Prostate gland (tissue), 2 donors: ENCODE results near the gene RBM20. TPM values are rescaled to one million over a fixed set of nuclear protein-coding genes. Genes with fewer than 3 reads are reported as not detected.

ENCODE experiments used
- DNase-seq: peaks from one replicate; pipeline ENCODE4 v3.0.0-alpha.2; 2019; ENCODE audit warnings: low spot score
- H3K27ac ChIP-seq, 2 donors: fragments of 200-600 bp; sonication (generic); 2 replicates each; pipeline ENCODE4 v1.5.1; 2017 to 2019
- H3K27me3 ChIP-seq: fragments of 200-600 bp; sonication (generic); replicated peaks from 2 replicates; pipeline ENCODE4 v1.5.1; 2019; ENCODE audit not compliant: insufficient read depth
- H3K36me3 ChIP-seq, 2 donors: fragments of 200-600 bp; sonication (generic); 1 replicate in 1 of 2; 2 replicates in 1 of 2; pipeline versions ENCODE4 v1.5.1 to v1.8.1; 2017 to 2019
- H3K4me1 ChIP-seq: fragments of 200-600 bp; sonication (generic); replicated peaks from 2 replicates; pipeline ENCODE4 v1.5.1; 2019
- H3K4me3 ChIP-seq, 2 donors: fragments of 200-600 bp; sonication (generic); 2 replicates each; pipeline ENCODE4 v1.5.1; 2017 to 2019
- H3K9me3 ChIP-seq: fragments of 200-600 bp; sonication (generic); 2 replicates; pipeline ENCODE4 v1.5.1; 2017
- CTCF ChIP-seq, 4 experiments: fragments of 200-600 bp in 2 of 4; fragments of 450-650 bp in 2 of 4; sonication (generic) in 2 of 4; IDR thresholded peaks; 1 replicate in 3 of 4; 2 replicates in 1 of 4; pipeline ENCODE4 v1.5.1; 2016 to 2019; ENCODE audit warnings: antibody characterized with exemption in 4 of 4, mild to moderate bottlenecking in 2 of 4, moderate library complexity in 2 of 4
- POLR2A ChIP-seq: fragments of 450-650 bp; IDR thresholded peaks from one replicate; pipeline ENCODE4 v1.6.1; 2016; ENCODE audit warnings: antibody characterized with exemption, mild to moderate bottlenecking
- POLR2AphosphoS5 ChIP-seq: sonication (generic); formaldehyde crosslinking; IDR thresholded peaks from one replicate; pipeline ENCODE4 v1.6.1; 2017; ENCODE audit warnings: antibody characterized with exemption
- WGBS: methylation state at CpG from one replicate; pipeline ENCODE4 v1.1.5; 2018; 5-methylcytosine and 5-hydroxymethylcytosine counted together
- intact Hi-C: fragments of 100-400 bp; cut with DNase I; formaldehyde crosslinking; loops from one replicate; pipeline ENCODE4 v1.14.2; 2022
- total RNA-seq, 2 donors: library from RNA; depleted of rRNA; stranded (reverse); fragments of >200 nt; gene quantifications; one replicate each; pipeline ENCODE4 v1.1.0, GENCODE V29; 2016

The RBM20 gene
- total RNA-seq, 2 donors from 2014 or later, result 0.41 to 2.8 TPM

- H3K4me3 ChIP-seq, result peak overlapping the region; percentile 28 to 40
- intact Hi-C loops, result loop anchor here (5.0 kb wide), 1 partner anchor 60 kb away; no protein-coding TSS in a partner anchor
- no peaks in the 10 kb centered on the region for H3K9me3 ChIP-seq
- no peaks in the 10 kb centered on the region for H3K36me3 ChIP-seq
- DNase-seq, result peak; percentile 26
- H3K27me3 ChIP-seq, result no peaks in the 10 kb centered on the region
- no peak overlapping the region for H3K27ac ChIP-seq
- WGBS, result 2% methylated on average over 47 of the region's 47 CpGs
- TF ChIP-seq CTCF (IDR thresholded peaks at IDR 0.05) (peak in 3 of 4 experiments; percentile 24 to 77 (median 53)), POLR2A (no peak)
- H3K4me1 ChIP-seq, result no peaks in the 10 kb centered on the region
Measured at GRCh38 chr10:110671788-110672579, 27.8 kb downstream of the RBM20 start.

GRCh38 chr10:110672580-110672919, 28.4 kb downstream of the RBM20 start:
- no peak overlapping the region for H3K27ac ChIP-seq
- peak overlapping the region; percentile 28 to 40 for H3K4me3 ChIP-seq
- no peak for DNase-seq
- H3K27me3 ChIP-seq, result no peaks in the 10 kb centered on the region
- H3K4me1 ChIP-seq, result no peaks in the 10 kb centered on the region
- intact Hi-C loops, result loop anchor here (5.0 kb wide), 1 partner anchor 60 kb away; no protein-coding TSS in a partner anchor
- no peak for TF ChIP-seq POLR2A
- no peak for TF ChIP-seq CTCF (IDR thresholded peaks at IDR 0.05)
- no peak for TF ChIP-seq POLR2AphosphoS5
- 5% methylated on average over 12 of the region's 12 CpGs for WGBS
- no peaks in the 10 kb centered on the region for H3K9me3 ChIP-seq
- H3K36me3 ChIP-seq, result no peaks in the 10 kb centered on the region

- Histone ChIP-seq H3K9me3 (no peaks in the 10 kb centered on the region), H3K36me3 (no peaks in the 10 kb centered on the region), H3K27me3 (no peaks in the 10 kb centered on the region), H3K4me3 (no peak overlapping the region), H3K27ac (no peak overlapping the region), H3K4me1 (no peaks in the 10 kb centered on the region)
- WGBS, result 44% methylated on average over 6 of the region's 6 CpGs
- intact Hi-C loops, result no loop called here
- TF ChIP-seq POLR2A (no peak), POLR2AphosphoS5 (no peak), CTCF (IDR thresholded peaks at IDR 0.05) (no peak)
- DNase-seq, result no peak
Measured at GRCh38 chr10:110676016-110676415, 31.9 kb downstream of the RBM20 start.

- TF ChIP-seq POLR2A, result no peak
- H3K27ac ChIP-seq, result no peak overlapping the region
- no peak for DNase-seq
- H3K4me3 ChIP-seq, result no peak overlapping the region
- 74% methylated on average over 13 of the region's 13 CpGs for WGBS
- no peaks in the 10 kb centered on the region for H3K9me3 ChIP-seq
- intact Hi-C loops, result no loop called here
- no peaks in the 10 kb centered on the region for H3K36me3 ChIP-seq
- no peaks in the 10 kb centered on the region for H3K27me3 ChIP-seq
- H3K4me1 ChIP-seq, result no peaks in the 10 kb centered on the region
Measured at GRCh38 chr10:110679486-110680272, 35.5 kb downstream of the RBM20 start.

GRCh38 chr10:110680273-110681020, 36.3 kb downstream of the RBM20 start:
- DNase-seq, result no peak
- Histone ChIP-seq H3K4me3 (no peak overlapping the region), H3K4me1 (no peaks in the 10 kb centered on the region), H3K27ac (no peak overlapping the region), H3K36me3 (no peaks in the 10 kb centered on the region), H3K9me3 (no peaks in the 10 kb centered on the region), H3K27me3 (no peaks in the 10 kb centered on the region)
- no peak for TF ChIP-seq CTCF (IDR thresholded peaks at IDR 0.05)
- no peak for TF ChIP-seq POLR2AphosphoS5
- TF ChIP-seq POLR2A, result no peak
- WGBS, result 53% methylated on average over 18 of the region's 18 CpGs
- intact Hi-C loops, result no loop called here
